ENCODE results near the gene STK31.
"Not testable (repeated sequence)": the region's sequence is repeated elsewhere in the genome, so short reads cannot be mapped to it uniquely, and the experiment has no call there.

The STK31 gene

GRCh38 chr7:23828125-23828524, 118.1 kb downstream of the STK31 start:
- not testable (repeated sequence) for H2AK5ac ChIP-seq (ENCODE audit: low read length); H2BK120ac ChIP-seq (ENCODE audit: low read depth, low read length); H3K18ac ChIP-seq (ENCODE audit: low read length); H3K79me2 ChIP-seq (ENCODE audit: control insufficient read depth, insufficient read depth, low read length); H2BK5ac ChIP-seq (ENCODE audit: low read length); H3K27ac ChIP-seq (ENCODE audit: low read depth, low read length); H3K9ac ChIP-seq (ENCODE audit: low read length); H3K23ac ChIP-seq (ENCODE audit: low read length); H3K4me1 ChIP-seq (ENCODE audit: control insufficient read depth, low read depth, low read length); H4K5ac ChIP-seq (ENCODE audit: low read length); H3K4ac ChIP-seq (ENCODE audit: low read depth, low read length); H3K36me3 ChIP-seq (ENCODE audit: control insufficient read depth, insufficient read depth, low read length); H3K79me1 ChIP-seq (ENCODE audit: low read length); H3K4me2 ChIP-seq (ENCODE audit: low read length); H2BK15ac ChIP-seq (replicated peaks; ENCODE audit: low read depth); H3K27me3 ChIP-seq (ENCODE audit: insufficient read depth, low read length, poor library complexity); DNase-seq; H3K4me3 ChIP-seq (ENCODE audit: low read length); H3K56ac ChIP-seq (ENCODE audit: low read length); H4K8ac ChIP-seq (ENCODE audit: low read depth, low read length)
- WGBS (ENCODE audit: extremely low coverage, insufficient coverage, low lambda C conversion rate): no CpG with 5 or more reads among the region's 10 CpGs

- not testable (repeated sequence) for H3K4ac ChIP-seq (ENCODE audit: low read depth, low read length); H2BK5ac ChIP-seq (ENCODE audit: low read length); H2BK120ac ChIP-seq (ENCODE audit: low read depth, low read length); H4K8ac ChIP-seq (ENCODE audit: low read depth, low read length); H3K4me3 ChIP-seq (ENCODE audit: low read length); H2BK15ac ChIP-seq (replicated peaks; ENCODE audit: low read depth); H3K23ac ChIP-seq (ENCODE audit: low read length); H3K4me1 ChIP-seq (ENCODE audit: control insufficient read depth, low read depth, low read length); H3K27me3 ChIP-seq (ENCODE audit: insufficient read depth, low read length, poor library complexity); H3K27ac ChIP-seq (ENCODE audit: low read depth, low read length); H3K79me1 ChIP-seq (ENCODE audit: low read length); H3K36me3 ChIP-seq (ENCODE audit: control insufficient read depth, insufficient read depth, low read length); H3K18ac ChIP-seq (ENCODE audit: low read length); H3K79me2 ChIP-seq (ENCODE audit: control insufficient read depth, insufficient read depth, low read length); H2AK5ac ChIP-seq (ENCODE audit: low read length); H3K4me2 ChIP-seq (ENCODE audit: low read length); H3K56ac ChIP-seq (ENCODE audit: low read length); DNase-seq; H3K9ac ChIP-seq (ENCODE audit: low read length); H4K5ac ChIP-seq (ENCODE audit: low read length)
- WGBS (ENCODE audit: extremely low coverage, insufficient coverage, low lambda C conversion rate): no CpG with 5 or more reads among the region's 4 CpGs
Observed at GRCh38 chr7:23832733-23833132, 122.7 kb downstream of the STK31 start.

- Histone ChIP-seq H3K79me2 (ENCODE audit: control insufficient read depth, insufficient read depth, low read length) (no peaks in the 10 kb centered on the region), H3K23ac (ENCODE audit: low read length) (no peak overlapping the region), H3K56ac (ENCODE audit: low read length) (no peak overlapping the region), H3K79me1 (ENCODE audit: low read length) (no peaks in the 10 kb centered on the region), H4K8ac (ENCODE audit: low read depth, low read length) (no peak overlapping the region), H3K4ac (ENCODE audit: low read depth, low read length) (no peak overlapping the region), H3K36me3 (ENCODE audit: control insufficient read depth, insufficient read depth, low read length) (no peaks in the 10 kb centered on the region), H2BK5ac (ENCODE audit: low read length) (no peak overlapping the region), H3K4me2 (ENCODE audit: low read length) (no peak overlapping the region), H3K9ac (ENCODE audit: low read length) (no peak overlapping the region), H4K5ac (ENCODE audit: low read length) (no peak overlapping the region), H2BK120ac (ENCODE audit: low read depth, low read length) (no peak overlapping the region), H2AK5ac (ENCODE audit: low read length) (no peak overlapping the region), H3K27ac (ENCODE audit: low read depth, low read length) (no peak overlapping the region), H3K4me1 (ENCODE audit: control insufficient read depth, low read depth, low read length) (no peaks in the 10 kb centered on the region), H3K4me3 (ENCODE audit: low read length) (no peak overlapping the region), H3K27me3 (ENCODE audit: insufficient read depth, low read length, poor library complexity) (no peaks in the 10 kb centered on the region), H2BK15ac (replicated peaks; ENCODE audit: low read depth) (no peak overlapping the region), H3K18ac (ENCODE audit: low read length) (no peak overlapping the region)
- DNase-seq: no peak
- WGBS (ENCODE audit: extremely low coverage, insufficient coverage, low lambda C conversion rate): no CpG with 5 or more reads among the region's 3 CpGs
Observed at GRCh38 chr7:23833405-23833804, 123.4 kb downstream of the STK31 start.

- H2BK120ac ChIP-seq (ENCODE audit: low read depth, low read length); H3K18ac ChIP-seq (ENCODE audit: low read length); H3K79me2 ChIP-seq (ENCODE audit: control insufficient read depth, insufficient read depth, low read length); H2BK5ac ChIP-seq (ENCODE audit: low read length); H3K4me1 ChIP-seq (ENCODE audit: control insufficient read depth, low read depth, low read length); H3K9ac ChIP-seq (ENCODE audit: low read length); H4K5ac ChIP-seq (ENCODE audit: low read length); H3K56ac ChIP-seq (ENCODE audit: low read length); H3K4me2 ChIP-seq (ENCODE audit: low read length); H4K8ac ChIP-seq (ENCODE audit: low read depth, low read length); DNase-seq; H3K27me3 ChIP-seq (ENCODE audit: insufficient read depth, low read length, poor library complexity); H3K4me3 ChIP-seq (ENCODE audit: low read length); H3K23ac ChIP-seq (ENCODE audit: low read length); H2AK5ac ChIP-seq (ENCODE audit: low read length); H3K79me1 ChIP-seq (ENCODE audit: low read length); H3K4ac ChIP-seq (ENCODE audit: low read depth, low read length); H3K36me3 ChIP-seq (ENCODE audit: control insufficient read depth, insufficient read depth, low read length); H2BK15ac ChIP-seq (replicated peaks; ENCODE audit: low read depth); H3K27ac ChIP-seq (ENCODE audit: low read depth, low read length): not testable (repeated sequence)
- WGBS (ENCODE audit: extremely low coverage, insufficient coverage, low lambda C conversion rate): no CpG with 5 or more reads among the region's 8 CpGs
Observed at GRCh38 chr7:23844837-23845236, 134.8 kb downstream of the STK31 start.

GRCh38 chr7:23852135-23852534, 142.1 kb downstream of the STK31 start:
- Histone ChIP-seq H3K4me1 (ENCODE audit: control insufficient read depth, low read depth, low read length) (no peaks in the 10 kb centered on the region), H4K5ac (ENCODE audit: low read length) (no peak overlapping the region), H3K36me3 (ENCODE audit: control insufficient read depth, insufficient read depth, low read length) (no peaks in the 10 kb centered on the region), H3K9ac (ENCODE audit: low read length) (no peak overlapping the region), H2BK5ac (ENCODE audit: low read length) (no peak overlapping the region), H3K79me2 (ENCODE audit: control insufficient read depth, insufficient read depth, low read length) (no peaks in the 10 kb centered on the region), H3K27ac (ENCODE audit: low read depth, low read length) (no peak overlapping the region), H3K18ac (ENCODE audit: low read length) (no peak overlapping the region), H3K56ac (ENCODE audit: low read length) (no peak overlapping the region), H2BK15ac (replicated peaks; ENCODE audit: low read depth) (no peak overlapping the region), H2BK120ac (ENCODE audit: low read depth, low read length) (no peak overlapping the region), H3K79me1 (ENCODE audit: low read length) (no peaks in the 10 kb centered on the region), H3K4ac (ENCODE audit: low read depth, low read length) (no peak overlapping the region), H2AK5ac (ENCODE audit: low read length) (no peak overlapping the region), H3K27me3 (ENCODE audit: insufficient read depth, low read length, poor library complexity) (no peaks in the 10 kb centered on the region), H3K4me3 (ENCODE audit: low read length) (no peak overlapping the region), H3K4me2 (ENCODE audit: low read length) (no peak overlapping the region), H3K23ac (ENCODE audit: low read length) (no peak overlapping the region), H4K8ac (ENCODE audit: low read depth, low read length) (no peak overlapping the region)
- no peak for DNase-seq
- no CpG with 5 or more reads among the region's 1 CpG for WGBS (ENCODE audit: extremely low coverage, insufficient coverage, low lambda C conversion rate)

- Histone ChIP-seq H3K4me1 (ENCODE audit: control insufficient read depth, low read depth, low read length) (no peaks in the 10 kb centered on the region), H2BK5ac (ENCODE audit: low read length) (no peak overlapping the region), H3K18ac (ENCODE audit: low read length) (no peak overlapping the region), H3K4ac (ENCODE audit: low read depth, low read length) (no peak overlapping the region), H3K4me3 (ENCODE audit: low read length) (no peak overlapping the region), H3K27me3 (ENCODE audit: insufficient read depth, low read length, poor library complexity) (no peaks in the 10 kb centered on the region), H2AK5ac (ENCODE audit: low read length) (no peak overlapping the region), H2BK15ac (replicated peaks; ENCODE audit: low read depth) (no peak overlapping the region), H3K79me1 (ENCODE audit: low read length) (no peaks in the 10 kb centered on the region), H2BK120ac (ENCODE audit: low read depth, low read length) (no peak overlapping the region), H3K36me3 (ENCODE audit: control insufficient read depth, insufficient read depth, low read length) (no peaks in the 10 kb centered on the region), H4K5ac (ENCODE audit: low read length) (no peak overlapping the region), H3K27ac (ENCODE audit: low read depth, low read length) (no peak overlapping the region), H3K56ac (ENCODE audit: low read length) (no peak overlapping the region), H4K8ac (ENCODE audit: low read depth, low read length) (no peak overlapping the region), H3K9ac (ENCODE audit: low read length) (no peak overlapping the region), H3K23ac (ENCODE audit: low read length) (no peak overlapping the region), H3K79me2 (ENCODE audit: control insufficient read depth, insufficient read depth, low read length) (no peaks in the 10 kb centered on the region), H3K4me2 (ENCODE audit: low read length) (no peak overlapping the region)
- no CpG with 5 or more reads among the region's 2 CpGs for WGBS (ENCODE audit: extremely low coverage, insufficient coverage, low lambda C conversion rate)
- DNase-seq: no peak
Observed at GRCh38 chr7:23852988-23853387, 143.0 kb downstream of the STK31 start.
